ENCODE results near the gene RAD51D. TPM values are rescaled to one million over a fixed set of nuclear protein-coding genes. Genes with fewer than 3 reads are reported as not detected.

The RAD51D gene
- polyA plus RNA-seq, 1 donor (not counting 4 experiments of a cell fraction or from before 2014, with no cell fraction given) = 4.9 TPM

DNA sequence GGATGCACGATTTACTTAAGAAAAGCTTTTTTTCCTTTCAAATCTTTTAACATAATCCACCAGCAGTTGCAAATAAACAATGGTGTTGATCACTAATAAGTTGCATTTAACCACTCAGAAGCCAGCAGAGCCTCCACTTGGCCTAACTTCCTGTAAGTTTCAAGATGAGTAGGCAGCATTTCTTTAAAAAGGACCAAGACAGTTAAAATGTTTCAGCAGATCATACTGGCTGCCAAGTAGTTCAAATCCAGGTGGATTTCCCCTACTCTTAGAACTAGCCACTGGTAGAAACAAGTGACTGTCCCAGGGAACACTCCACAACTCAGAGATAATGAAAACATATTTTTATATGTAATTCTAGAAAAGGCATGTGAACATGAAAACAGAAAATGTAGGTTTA is 39.1 kb downstream of the RAD51D start:
- H3K4me2 ChIP-seq (ENCODE audit: control insufficient read depth, extremely low read depth, insufficient read depth, low read depth, low read length) = no peak overlapping the region
- H4K20me1 ChIP-seq (ENCODE audit: control insufficient read depth, extremely low read depth, insufficient read depth, low read length) = no peaks in the 10 kb centered on the region
- no peaks in the 10 kb centered on the region for H3K27me3 ChIP-seq (ENCODE audit: control insufficient read depth, extremely low read depth, insufficient read depth, low read length)
- no peak for TF ChIP-seq EZH2 (IDR thresholded peaks at IDR 0.05; ENCODE audit: low read length)
- TF ChIP-seq, protein P1, sequence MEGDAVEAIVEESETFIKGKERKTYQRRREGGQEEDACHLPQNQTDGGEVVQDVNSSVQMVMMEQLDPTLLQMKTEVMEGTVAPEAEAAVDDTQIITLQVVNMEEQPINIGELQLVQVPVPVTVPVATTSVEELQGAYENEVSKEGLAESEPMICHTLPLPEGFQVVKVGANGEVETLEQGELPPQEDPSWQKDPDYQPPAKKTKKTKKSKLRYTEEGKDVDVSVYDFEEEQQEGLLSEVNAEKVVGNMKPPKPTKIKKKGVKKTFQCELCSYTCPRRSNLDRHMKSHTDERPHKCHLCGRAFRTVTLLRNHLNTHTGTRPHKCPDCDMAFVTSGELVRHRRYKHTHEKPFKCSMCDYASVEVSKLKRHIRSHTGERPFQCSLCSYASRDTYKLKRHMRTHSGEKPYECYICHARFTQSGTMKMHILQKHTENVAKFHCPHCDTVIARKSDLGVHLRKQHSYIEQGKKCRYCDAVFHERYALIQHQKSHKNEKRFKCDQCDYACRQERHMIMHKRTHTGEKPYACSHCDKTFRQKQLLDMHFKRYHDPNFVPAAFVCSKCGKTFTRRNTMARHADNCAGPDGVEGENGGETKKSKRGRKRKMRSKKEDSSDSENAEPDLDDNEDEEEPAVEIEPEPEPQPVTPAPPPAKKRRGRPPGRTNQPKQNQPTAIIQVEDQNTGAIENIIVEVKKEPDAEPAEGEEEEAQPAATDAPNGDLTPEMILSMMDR (optimal IDR thresholded peaks at IDR 0.05 in 1 of 3, IDR thresholded peaks at IDR 0.05 in 1 of 3, conservative IDR thresholded peaks at IDR 0.05 in 1 of 3; ENCODE audit: extremely low read depth in 1 of 3, insufficient read depth in 2 of 3, low read length in 3 of 3) = no peak
- DNase-seq (ENCODE audit: low read depth, low spot score) = no peak
- peaks cover 44% of the 10 kb centered on the region for H3K4me1 ChIP-seq (ENCODE audit: control insufficient read depth, extremely low read depth, insufficient read depth, low read length)
- H3K9me3 ChIP-seq (ENCODE audit: control insufficient read depth, low read depth, low read length) = no peaks in the 10 kb centered on the region
- no peak for FAIRE-seq
- no peaks in the 10 kb centered on the region for H3K36me3 ChIP-seq (ENCODE audit: control insufficient read depth in 2 of 2, extremely low read depth in 1 of 2, insufficient read depth in 2 of 2, low read length in 2 of 2)
- no peak overlapping the region for H3K4me3 ChIP-seq (ENCODE audit: control insufficient read depth in 2 of 3, extremely low read depth in 1 of 3, insufficient read depth in 2 of 3, low read depth in 1 of 3, low read length in 3 of 3)
- dilution Hi-C loops (cut with MboI; ENCODE audit: extremely low pct_ligation_motif_present, low sequenced_read_pairs) = no loop called here
- no peaks in the 10 kb centered on the region for H3K9me1 ChIP-seq (ENCODE audit: control insufficient read depth, extremely low read depth, insufficient read depth, low read length)
- H3K27ac ChIP-seq (ENCODE audit: control insufficient read depth, insufficient read depth, low read length) = no peak overlapping the region
- H2AFZ ChIP-seq (ENCODE audit: control insufficient read depth, low read length) = no peak overlapping the region
- no peak overlapping the region for H3K9ac ChIP-seq (ENCODE audit: control insufficient read depth, extremely low read depth, insufficient read depth, low read length)
- H3K79me2 ChIP-seq (ENCODE audit: control insufficient read depth, insufficient read depth, low read length) = peaks cover 42% of the 10 kb centered on the region

DNA sequence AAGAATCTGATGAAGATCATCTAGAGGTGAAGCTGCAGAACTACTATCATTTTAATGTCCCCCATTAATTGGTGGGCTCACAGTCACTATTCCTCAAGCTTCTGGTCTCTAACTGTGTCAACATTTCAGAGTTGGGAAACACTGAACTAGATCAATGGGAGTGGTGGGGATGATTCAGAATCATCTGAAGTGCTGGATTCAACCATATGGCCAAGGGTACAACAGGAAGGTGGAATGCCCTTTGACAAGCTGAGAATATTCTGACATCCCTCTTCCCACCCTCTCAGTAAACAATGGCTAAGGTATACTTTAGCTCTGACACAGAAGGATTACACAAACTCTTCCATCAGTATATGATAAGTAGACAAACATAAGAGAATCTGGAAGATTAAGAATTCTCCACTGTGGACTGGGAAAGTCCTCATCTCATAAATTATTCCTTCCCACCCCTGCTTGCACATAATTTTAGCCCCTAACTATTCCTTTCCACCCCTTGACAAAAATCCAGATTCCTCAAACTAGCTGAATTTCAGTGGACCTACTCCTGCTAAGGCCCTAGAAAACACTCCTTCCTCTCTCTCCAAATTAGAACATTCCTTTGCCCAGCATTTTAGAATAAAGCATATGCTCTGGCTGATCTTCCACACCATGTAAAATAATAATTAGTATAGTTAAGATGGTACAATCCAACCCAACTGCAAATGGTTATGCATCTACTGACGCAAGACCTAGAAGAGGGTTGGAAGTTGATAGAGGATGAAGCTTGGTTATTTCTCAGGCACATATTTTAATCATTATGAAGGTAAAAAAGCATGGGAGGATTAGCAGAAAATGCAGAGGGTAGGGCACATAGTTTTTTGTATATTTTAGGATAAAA is 39.9 kb downstream of the RAD51D start:
- Histone ChIP-seq H2AFZ (ENCODE audit: control insufficient read depth, low read length) (no peak overlapping the region), H3K4me2 (ENCODE audit: control insufficient read depth, extremely low read depth, insufficient read depth, low read depth, low read length) (no peak overlapping the region), H3K27me3 (ENCODE audit: control insufficient read depth, extremely low read depth, insufficient read depth, low read length) (no peaks in the 10 kb centered on the region), H3K79me2 (ENCODE audit: control insufficient read depth, insufficient read depth, low read length) (peaks cover 45% of the 10 kb centered on the region), H3K4me1 (ENCODE audit: control insufficient read depth, extremely low read depth, insufficient read depth, low read length) (peaks cover 37% of the 10 kb centered on the region), H3K9me1 (ENCODE audit: control insufficient read depth, extremely low read depth, insufficient read depth, low read length) (no peaks in the 10 kb centered on the region), H3K36me3 (ENCODE audit: control insufficient read depth in 2 of 2, extremely low read depth in 1 of 2, insufficient read depth in 2 of 2, low read length in 2 of 2) (no peaks in the 10 kb centered on the region), H3K9me3 (ENCODE audit: control insufficient read depth, low read depth, low read length) (no peaks in the 10 kb centered on the region), H4K20me1 (ENCODE audit: control insufficient read depth, extremely low read depth, insufficient read depth, low read length) (no peaks in the 10 kb centered on the region), H3K4me3 (ENCODE audit: control insufficient read depth in 2 of 3, extremely low read depth in 1 of 3, insufficient read depth in 2 of 3, low read depth in 1 of 3, low read length in 3 of 3) (no peak overlapping the region), H3K27ac (ENCODE audit: control insufficient read depth, insufficient read depth, low read length) (no peak overlapping the region), H3K9ac (ENCODE audit: control insufficient read depth, extremely low read depth, insufficient read depth, low read length) (no peak overlapping the region)
- FAIRE-seq (no peak), DNase-seq (ENCODE audit: low read depth, low spot score) (no peak)
- dilution Hi-C loops (cut with MboI; ENCODE audit: extremely low pct_ligation_motif_present, low sequenced_read_pairs) = no loop called here
- TF ChIP-seq, protein P1 (optimal IDR thresholded peaks at IDR 0.05 in 1 of 3, IDR thresholded peaks at IDR 0.05 in 1 of 3, conservative IDR thresholded peaks at IDR 0.05 in 1 of 3; ENCODE audit: extremely low read depth in 1 of 3, insufficient read depth in 2 of 3, low read length in 3 of 3) = no peak
- TF ChIP-seq EZH2 (IDR thresholded peaks at IDR 0.05; ENCODE audit: low read length) = no peak

Data from keratinocyte (primary cell).